HEK293T (cell line): ENCODE results near the gene MYCL.
"Not testable (repeated sequence)": the region's sequence is repeated elsewhere in the genome, so short reads cannot be mapped to it uniquely, and the experiment has no call there.

Experiments used
- CTCF ChIA-PET: fragments of 350-600 bp; formaldehyde crosslinking; extraction: SDS; loops from one replicate; lab custom pipeline; 2021; ENCODE audit warnings: antibody characterized with exemption, inconsistent platforms; lab: Yijun Ruan, JAX
- POLR2A ChIA-PET: fragments of 350-600 bp; formaldehyde crosslinking; extraction: SDS; loops from one replicate; lab custom pipeline; 2020; ENCODE audit warnings: antibody characterized with exemption, inconsistent platforms; lab: Yijun Ruan, JAX
- DNase-seq: peaks from one replicate; pipeline ENCODE4 v3.0.0; 2012; ENCODE audit warnings: mixed read lengths; ENCODE audit errors: extremely low spot score
- ARNT ChIP-seq: fragments of 450-650 bp; IDR thresholded peaks from 2 replicates; pipeline ENCODE4 v1.6.1; 2017; ENCODE audit warnings: mild to moderate bottlenecking
- BHLHE40 ChIP-seq: fragments of 450-650 bp; IDR thresholded peaks from 2 replicates; pipeline ENCODE4 v1.6.1; 2016; ENCODE audit warnings: mild to moderate bottlenecking, moderate library complexity, borderline replicate concordance
- CTBP1 ChIP-seq: fragments of 450-650 bp; IDR thresholded peaks from 2 replicates; pipeline ENCODE4 v1.6.1; 2016; ENCODE audit warnings: borderline replicate concordance
- ELF4 ChIP-seq: fragments of 450-650 bp; IDR thresholded peaks from 2 replicates; pipeline ENCODE4 v1.6.1; 2017; ENCODE audit warnings: antibody characterized with exemption
- FOXA1 ChIP-seq: fragments of 450-650 bp; IDR thresholded peaks from 2 replicates; pipeline ENCODE4 v1.6.1; 2016; ENCODE audit warnings: mild to moderate bottlenecking
- FOXK2 ChIP-seq: fragments of 450-650 bp; IDR thresholded peaks from 2 replicates; pipeline ENCODE4 v1.6.1; 2016; ENCODE audit warnings: mild to moderate bottlenecking
- FOXM1 ChIP-seq: fragments of 450-650 bp; IDR thresholded peaks from 2 replicates; pipeline ENCODE4 v1.6.1; 2017; ENCODE audit warnings: mild to moderate bottlenecking, borderline replicate concordance
- HDGF ChIP-seq: fragments of 450-650 bp; IDR thresholded peaks from 2 replicates; pipeline ENCODE4 v1.6.1; 2017; ENCODE audit warnings: antibody characterized with exemption, borderline replicate concordance
- L3MBTL2 ChIP-seq: fragments of 450-650 bp; conservative IDR thresholded peaks from 2 replicates; pipeline ENCODE4 v1.6.1; 2016; ENCODE audit warnings: mild to moderate bottlenecking
- LEF1 ChIP-seq: fragments of 450-650 bp; IDR thresholded peaks from 2 replicates; pipeline ENCODE4 v1.6.1; 2017; ENCODE audit warnings: mild to moderate bottlenecking, borderline replicate concordance
- NFRKB ChIP-seq: fragments of 450-650 bp; IDR thresholded peaks from 2 replicates; pipeline ENCODE4 v1.6.1; 2016; ENCODE audit warnings: mild to moderate bottlenecking, moderate library complexity
- PKNOX1 ChIP-seq: fragments of 450-650 bp; IDR thresholded peaks from 2 replicates; pipeline ENCODE4 v1.6.1; 2016
- SP1 ChIP-seq: fragments of 450-650 bp; IDR thresholded peaks from 2 replicates; pipeline ENCODE4 v1.6.1; 2017
- SUZ12 ChIP-seq: fragments of 450-650 bp; IDR thresholded peaks from 2 replicates; pipeline ENCODE4 v1.6.1; 2016; ENCODE audit warnings: mild to moderate bottlenecking
- TARDBP ChIP-seq: fragments of 450-650 bp; IDR thresholded peaks from 2 replicates; pipeline ENCODE4 v1.6.1; 2016
- ZNF384 ChIP-seq: fragments of 450-650 bp; IDR thresholded peaks from 2 replicates; pipeline ENCODE4 v1.6.1; 2016

The MYCL gene

GRCh38 chr1:39871796-39872195 is 29.9 kb downstream of the MYCL start:
- no peak for DNase-seq
- TF ChIP-seq NFRKB: no peak
- no peak for TF ChIP-seq FOXK2
- TF ChIP-seq ARNT: no peak
- TF ChIP-seq PKNOX1: no peak
- no peak for TF ChIP-seq LEF1
- no peak for TF ChIP-seq CTBP1
- no peak for TF ChIP-seq FOXM1
- ChIA-PET CTCF (no interaction called here), POLR2A (no interaction called here)

- POLR2A ChIA-PET, DNase-seq, CTCF ChIA-PET: not testable (repeated sequence)
Observed at GRCh38 chr1:39871043-39871442, 30.7 kb downstream of the MYCL start.

GRCh38 chr1:39869538-39870112 is 32.1 kb downstream of the MYCL start:
- DNase-seq, CTCF ChIA-PET, POLR2A ChIA-PET: not testable (repeated sequence)

- TF ChIP-seq NFRKB (no peak), ELF4 (no peak), TARDBP (no peak), ARNT (no peak), ZNF384 (no peak), SUZ12 (no peak), CTBP1 (no peak), HDGF (no peak), FOXA1 (no peak), SP1 (no peak), FOXK2 (no peak), BHLHE40 (no peak), FOXM1 (no peak), PKNOX1 (no peak), LEF1 (no peak)
- POLR2A ChIA-PET: no interaction called here
- DNase-seq: no peak
- CTCF ChIA-PET: interaction anchor here (0.6 kb wide), 1 partner anchor 252 kb away, joined by 3 read pairs; no protein-coding TSS in a partner anchor
Observed at GRCh38 chr1:39866767-39867166, 35.0 kb downstream of the MYCL start.

- POLR2A ChIA-PET: no interaction called here
Observed at GRCh38 chr1:39865762-39866161, 36.0 kb downstream of the MYCL start.

GRCh38 chr1:39863177-39863576 is 38.5 kb downstream of the MYCL start:
- TF ChIP-seq ZNF384: no peak
- TF ChIP-seq ARNT: no peak
- no peak for TF ChIP-seq L3MBTL2
- no peak for TF ChIP-seq NFRKB
- no peak for TF ChIP-seq FOXK2
- no peak for TF ChIP-seq ELF4
- TF ChIP-seq HDGF: no peak
- TF ChIP-seq TARDBP: no peak
- TF ChIP-seq FOXM1: no peak
- TF ChIP-seq FOXA1: no peak
- no peak for TF ChIP-seq SUZ12
- no peak for TF ChIP-seq PKNOX1
- TF ChIP-seq LEF1: no peak
- TF ChIP-seq CTBP1: no peak
- TF ChIP-seq BHLHE40: no peak
- ChIA-PET CTCF (no interaction called here), POLR2A (no interaction called here)
- DNase-seq: no peak

More at GRCh38 chr1:39865762-39866161, 36.0 kb downstream of the MYCL start:
- DNase-seq: no peak
- CTCF ChIA-PET: no interaction called here
- no peak for TF ChIP-seq PKNOX1
- no peak for TF ChIP-seq CTBP1
- TF ChIP-seq FOXK2: no peak
- no peak for TF ChIP-seq FOXA1
- no peak for TF ChIP-seq HDGF
- no peak for TF ChIP-seq BHLHE40
- TF ChIP-seq NFRKB: no peak
- no peak for TF ChIP-seq ZNF384
- no peak for TF ChIP-seq ARNT
- no peak for TF ChIP-seq TARDBP
- no peak for TF ChIP-seq ELF4
- TF ChIP-seq FOXM1: no peak
